HUES48 (cell line): Measurements from ENCODE around the gene SCNN1G.

Source experiments
- H3K27ac ChIP-seq: one replicate; pipeline ENCODE4 v1.7.0; 2013; ENCODE audit warnings: low read depth, low read length, inconsistent platforms
- H3K27me3 ChIP-seq: 2 replicates; pipeline ENCODE4 v1.6.1; 2013; ENCODE audit warnings: mild to moderate bottlenecking, low read length; ENCODE audit not compliant: control insufficient read depth, insufficient read depth
- H3K36me3 ChIP-seq: 2 replicates; pipeline ENCODE4 v1.6.1; 2013; ENCODE audit warnings: low read length; ENCODE audit not compliant: control insufficient read depth, insufficient read depth
- H3K4me1 ChIP-seq: 2 replicates; pipeline ENCODE4 v1.6.1; 2013; ENCODE audit warnings: mild to moderate bottlenecking, low read length; ENCODE audit not compliant: control insufficient read depth, insufficient read depth
- H3K4me3 ChIP-seq: 2 replicates; pipeline ENCODE4 v1.5.1; 2013; ENCODE audit warnings: mild to moderate bottlenecking, low read depth, low read length
- H3K9ac ChIP-seq: 2 replicates; pipeline ENCODE4 v1.6.1; 2013; ENCODE audit warnings: mild to moderate bottlenecking, low read depth, low read length, moderate library complexity
- H3K9me3 ChIP-seq: 2 replicates; pipeline ENCODE4 v1.6.1; 2013; ENCODE audit warnings: low read length; ENCODE audit not compliant: control insufficient read depth, insufficient read depth

The SCNN1G gene

GRCh38 chr16:23182679-23183542 is at the start of gene SCNN1G:
Gene SCNN1G, plus strand, starts transcription at chr16:23182745. Its CDS starts 3,527 bp downstream, at chr16:23186272.
- H3K27ac ChIP-seq, result no peak within 1 kb of the TSS
- H3K4me1 ChIP-seq, result peaks cover 11% of the 10 kb centered on the region; the same call in 1 of the 2 replicates
- peak within 1 kb of the TSS; percentile 75 for H3K4me3 ChIP-seq
- H3K9ac ChIP-seq, result no peak within 1 kb of the TSS
- H3K27me3 ChIP-seq, result peaks cover 25% of the 10 kb centered on the region
- H3K36me3 ChIP-seq, result 0 out of 2 replicates have a peak, but pooled peaks cover 5% of the 10 kb centered on the region
- H3K9me3 ChIP-seq, result no peaks in the 10 kb centered on the region

- no peaks in the 10 kb centered on the region for H3K9me3 ChIP-seq
- H3K9ac ChIP-seq, result no peak overlapping the region
- no peaks in the 10 kb centered on the region for H3K36me3 ChIP-seq
- no peak overlapping the region for H3K4me3 ChIP-seq
- H3K27ac ChIP-seq, result no peak overlapping the region
- H3K4me1 ChIP-seq, result peaks cover 16% of the 10 kb centered on the region
- no peaks in the 10 kb centered on the region for H3K27me3 ChIP-seq
Observed at GRCh38 chr16:23132775-23133463, 49.6 kb upstream of the SCNN1G start.

- no peaks in the 10 kb centered on the region for H3K36me3 ChIP-seq
- H3K27me3 ChIP-seq, result no peaks in the 10 kb centered on the region
- H3K27ac ChIP-seq, result no peak overlapping the region
- H3K9me3 ChIP-seq, result no peaks in the 10 kb centered on the region
- H3K4me1 ChIP-seq, result peaks cover 16% of the 10 kb centered on the region
- no peak overlapping the region for H3K9ac ChIP-seq
- H3K4me3 ChIP-seq, result no peak overlapping the region
Observed at GRCh38 chr16:23134274-23134673, 48.3 kb upstream of the SCNN1G start.

- Histone ChIP-seq H3K4me3 (no peak overlapping the region), H3K9ac (no peak overlapping the region), H3K36me3 (no peaks in the 10 kb centered on the region), H3K27me3 (no peaks in the 10 kb centered on the region), H3K9me3 (no peaks in the 10 kb centered on the region), H3K4me1 (peaks cover 20% of the 10 kb centered on the region), H3K27ac (no peak overlapping the region)
Observed at GRCh38 chr16:23137256-23137655, 45.3 kb upstream of the SCNN1G start.

- Histone ChIP-seq H3K9ac (no peak overlapping the region), H3K9me3 (no peaks in the 10 kb centered on the region), H3K36me3 (no peaks in the 10 kb centered on the region), H3K27ac (no peak overlapping the region), H3K4me1 (peaks cover 16% of the 10 kb centered on the region), H3K4me3 (no peak overlapping the region), H3K27me3 (no peaks in the 10 kb centered on the region)
Observed at GRCh38 chr16:23137818-23138217, 44.7 kb upstream of the SCNN1G start.

- Histone ChIP-seq H3K9me3 (no peaks in the 10 kb centered on the region), H3K9ac (no peak overlapping the region), H3K4me3 (no peak overlapping the region), H3K36me3 (no peaks in the 10 kb centered on the region), H3K4me1 (peaks cover 26% of the 10 kb centered on the region), H3K27me3 (no peaks in the 10 kb centered on the region), H3K27ac (no peak overlapping the region)
Observed at GRCh38 chr16:23140107-23140506, 42.4 kb upstream of the SCNN1G start.

- Histone ChIP-seq H3K27me3 (no peaks in the 10 kb centered on the region), H3K36me3 (no peaks in the 10 kb centered on the region), H3K27ac (no peak overlapping the region), H3K4me3 (no peak overlapping the region), H3K4me1 (peaks cover 36% of the 10 kb centered on the region), H3K9me3 (no peaks in the 10 kb centered on the region), H3K9ac (no peak overlapping the region)
Observed at GRCh38 chr16:23141033-23141432, 41.5 kb upstream of the SCNN1G start.

GRCh38 chr16:23141500-23141899 is 41.0 kb upstream of the SCNN1G start:
- Histone ChIP-seq H3K27ac (no peak overlapping the region), H3K4me3 (no peak overlapping the region), H3K9me3 (no peaks in the 10 kb centered on the region), H3K9ac (no peak overlapping the region), H3K4me1 (peaks cover 37% of the 10 kb centered on the region), H3K27me3 (no peaks in the 10 kb centered on the region), H3K36me3 (no peaks in the 10 kb centered on the region)

GRCh38 chr16:23141959-23142740 is 40.4 kb upstream of the SCNN1G start:
- Histone ChIP-seq H3K36me3 (no peaks in the 10 kb centered on the region), H3K4me1 (peaks cover 43% of the 10 kb centered on the region), H3K4me3 (no peak overlapping the region), H3K9me3 (no peaks in the 10 kb centered on the region), H3K27me3 (no peaks in the 10 kb centered on the region), H3K9ac (no peak overlapping the region), H3K27ac (no peak overlapping the region)

GRCh38 chr16:23143391-23143790 is 39.2 kb upstream of the SCNN1G start:
- no peaks in the 10 kb centered on the region for H3K9me3 ChIP-seq
- H3K36me3 ChIP-seq, result no peaks in the 10 kb centered on the region
- peaks cover 46% of the 10 kb centered on the region for H3K4me1 ChIP-seq
- H3K27me3 ChIP-seq, result no peaks in the 10 kb centered on the region
- H3K9ac ChIP-seq, result no peak overlapping the region
- no peak overlapping the region for H3K4me3 ChIP-seq
- no peak overlapping the region for H3K27ac ChIP-seq
